D721Med (cell line): ENCODE data around the gene FUBP3.

Experiments used
- DNase-seq: peaks from one replicate; pipeline ENCODE4 v3.0.0; 2011; ENCODE audit warnings: low spot score; ENCODE audit not compliant: insufficient read length
- FAIRE-seq: peaks from 2 replicates; lab custom pipeline; 2011; peaks lifted over from hg19 to GRCh38; lab: Jason Lieb, UNC
- TF ChIP-seq, protein P1 (sequence below): IDR thresholded peaks from 2 replicates; pipeline ENCODE4 v1.5.1; 2012; ENCODE audit warnings: mild to moderate bottlenecking, control low read depth; ENCODE audit not compliant: insufficient read depth; ENCODE audit errors: missing control alignments

The FUBP3 gene

DNA sequence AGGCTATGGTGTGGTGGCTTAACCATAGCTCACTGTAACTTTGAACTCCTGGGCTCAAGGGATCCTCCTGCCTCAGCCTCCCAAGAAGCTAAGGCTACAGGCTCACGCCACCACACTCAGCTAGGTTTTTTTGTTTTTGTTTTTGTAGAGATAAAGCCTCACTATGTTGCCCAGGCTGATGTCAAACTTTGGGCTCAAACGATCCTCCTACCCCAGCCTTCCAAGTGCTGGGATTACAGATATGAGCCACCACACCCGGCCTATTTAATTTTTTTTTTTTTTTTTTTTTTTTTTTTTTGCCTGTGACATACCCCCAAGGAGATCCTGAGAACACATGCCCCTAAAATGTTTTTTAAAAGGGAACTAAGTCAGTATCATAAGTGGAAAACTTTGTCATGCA, 10.4 kb downstream of the FUBP3 start:
- DNase-seq (no peak), FAIRE-seq (no peak)
- TF ChIP-seq, protein P1, sequence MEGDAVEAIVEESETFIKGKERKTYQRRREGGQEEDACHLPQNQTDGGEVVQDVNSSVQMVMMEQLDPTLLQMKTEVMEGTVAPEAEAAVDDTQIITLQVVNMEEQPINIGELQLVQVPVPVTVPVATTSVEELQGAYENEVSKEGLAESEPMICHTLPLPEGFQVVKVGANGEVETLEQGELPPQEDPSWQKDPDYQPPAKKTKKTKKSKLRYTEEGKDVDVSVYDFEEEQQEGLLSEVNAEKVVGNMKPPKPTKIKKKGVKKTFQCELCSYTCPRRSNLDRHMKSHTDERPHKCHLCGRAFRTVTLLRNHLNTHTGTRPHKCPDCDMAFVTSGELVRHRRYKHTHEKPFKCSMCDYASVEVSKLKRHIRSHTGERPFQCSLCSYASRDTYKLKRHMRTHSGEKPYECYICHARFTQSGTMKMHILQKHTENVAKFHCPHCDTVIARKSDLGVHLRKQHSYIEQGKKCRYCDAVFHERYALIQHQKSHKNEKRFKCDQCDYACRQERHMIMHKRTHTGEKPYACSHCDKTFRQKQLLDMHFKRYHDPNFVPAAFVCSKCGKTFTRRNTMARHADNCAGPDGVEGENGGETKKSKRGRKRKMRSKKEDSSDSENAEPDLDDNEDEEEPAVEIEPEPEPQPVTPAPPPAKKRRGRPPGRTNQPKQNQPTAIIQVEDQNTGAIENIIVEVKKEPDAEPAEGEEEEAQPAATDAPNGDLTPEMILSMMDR: no peak

DNA sequence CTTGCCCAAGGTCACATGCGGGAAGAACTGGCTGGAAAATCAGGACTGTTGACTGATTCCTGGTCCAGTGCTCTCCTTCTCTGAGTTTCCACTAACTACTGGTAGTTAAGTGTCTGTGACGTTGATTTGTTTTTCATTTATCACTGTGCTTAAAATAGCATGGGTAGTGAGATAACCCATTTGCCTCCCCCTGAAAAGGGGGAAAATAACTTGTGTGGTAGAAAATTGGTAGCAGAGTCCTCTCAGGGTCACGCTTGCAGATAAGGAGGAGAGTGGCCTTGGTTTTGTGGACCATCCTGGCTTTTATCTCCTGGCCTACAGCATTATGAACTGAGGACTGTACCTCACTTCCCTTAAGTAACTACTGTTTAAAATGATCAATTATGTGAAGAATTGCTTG, 10.9 kb downstream of the FUBP3 start:
- TF ChIP-seq, protein P1: no peak
- FAIRE-seq (no peak), DNase-seq (no peak)

DNA sequence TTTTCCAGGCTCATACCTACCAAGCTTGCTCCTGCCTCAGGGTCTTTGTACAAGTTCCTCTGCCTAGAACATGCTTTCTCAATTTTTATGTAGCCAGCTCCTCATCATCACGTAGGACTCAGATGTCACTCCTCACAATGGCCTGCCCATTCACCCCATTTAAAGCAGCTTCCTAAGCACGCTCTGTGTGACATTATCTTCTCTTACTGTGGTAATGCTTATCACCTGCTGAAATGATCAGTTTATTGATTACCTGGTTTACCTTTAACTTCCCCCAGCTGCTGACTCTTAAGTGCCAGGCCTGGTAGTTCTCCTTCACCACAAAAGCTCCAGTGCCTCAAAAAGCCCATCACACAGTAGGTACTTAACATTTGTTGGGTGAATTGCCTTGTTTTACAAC, 13.6 kb downstream of the FUBP3 start:
- no peak for DNase-seq
- FAIRE-seq: no peak
- TF ChIP-seq, protein P1: no peak

DNA sequence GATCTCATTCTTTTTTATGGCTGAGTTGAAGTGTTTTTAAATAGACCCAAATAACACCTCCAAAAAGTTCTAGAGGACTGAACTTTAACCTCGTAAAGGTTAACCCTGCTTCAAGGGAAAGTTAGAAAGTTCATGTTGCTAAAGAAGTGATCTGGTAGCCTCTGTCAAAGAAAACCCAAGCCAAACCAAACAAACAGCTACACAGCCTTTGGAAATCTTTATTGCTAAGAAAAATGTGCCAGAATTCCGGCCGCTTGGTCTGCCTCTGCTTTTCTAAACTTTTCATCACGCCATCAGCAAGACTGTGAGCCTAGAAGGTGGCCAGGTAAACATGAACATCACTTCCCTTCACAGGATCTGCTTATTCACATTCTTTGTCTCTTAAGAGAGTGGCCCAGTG, 17.9 kb downstream of the FUBP3 start:
- TF ChIP-seq, protein P1: no peak
- no peak for FAIRE-seq
- no peak for DNase-seq

DNA sequence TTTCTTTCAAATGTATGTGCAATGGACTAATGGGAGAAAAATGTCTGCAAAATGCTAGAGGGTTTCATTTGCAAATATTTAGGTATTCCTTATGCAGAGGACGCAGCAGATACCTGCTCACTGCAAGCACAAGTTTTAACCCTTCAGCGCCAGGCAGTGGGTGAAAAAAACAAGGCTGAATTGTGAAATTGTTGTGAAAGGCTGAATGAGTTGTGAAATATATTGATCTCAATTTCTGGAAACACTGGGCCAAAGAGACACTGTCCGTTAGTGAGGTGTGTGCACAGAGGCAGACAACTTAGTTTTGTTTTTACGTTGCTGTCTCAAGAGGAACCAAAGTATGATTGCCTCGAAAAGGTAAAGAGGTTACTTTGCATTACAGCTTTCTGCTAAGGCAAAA, 18.8 kb downstream of the FUBP3 start:
- TF ChIP-seq, protein P1: no peak
- FAIRE-seq: no peak

DNA sequence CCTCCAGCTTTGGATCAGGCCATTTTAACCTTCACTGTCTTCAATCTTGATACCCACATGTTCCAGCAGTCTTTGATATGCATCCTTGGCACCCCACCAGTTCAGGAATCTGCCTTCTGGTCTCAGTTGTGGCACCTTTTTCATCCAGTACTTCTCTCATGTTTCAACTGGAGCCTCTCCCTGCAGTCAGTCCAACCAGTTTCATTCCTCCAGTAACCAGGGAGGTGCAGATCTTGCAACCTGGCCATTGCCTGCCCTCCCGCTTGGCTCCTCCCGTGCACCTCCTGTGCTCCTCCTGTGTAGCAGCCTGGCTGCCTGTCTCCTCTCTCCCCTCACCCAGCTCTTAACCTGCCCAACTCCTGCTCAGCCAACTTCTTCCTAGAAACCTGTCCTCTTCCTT, 20.2 kb downstream of the FUBP3 start:
- no peak for FAIRE-seq
- no peak for DNase-seq
- TF ChIP-seq, protein P1: no peak

More for the DNA sequence above, 18.8 kb downstream of the FUBP3 start:
- DNase-seq: no peak

DNA sequence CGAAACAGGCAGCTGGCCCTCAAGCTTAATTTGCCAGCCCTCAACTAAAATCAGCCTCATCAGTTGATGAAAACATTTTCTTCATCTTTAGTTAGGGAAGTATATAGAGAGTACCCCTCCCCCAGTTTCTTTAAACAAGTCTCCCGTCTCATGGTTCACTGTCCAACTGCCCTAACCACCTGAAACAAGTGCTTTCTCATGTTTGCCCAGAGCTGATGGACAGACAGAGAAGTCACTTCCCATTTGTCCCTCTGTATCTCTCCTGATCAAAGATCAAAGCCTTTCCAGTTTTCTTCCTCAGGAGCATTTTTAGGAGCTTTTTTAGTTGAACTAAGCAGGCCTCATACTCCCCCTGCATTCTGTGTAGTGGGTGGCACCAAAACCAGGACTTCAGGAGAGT, 21.7 kb downstream of the FUBP3 start:
- DNase-seq: no peak
- TF ChIP-seq, protein P1: no peak
- FAIRE-seq: no peak
